Activated CD4-positive, CD25-positive, alpha-beta regulatory T cell (primary cell): Measurements from ENCODE around the gene GOLT1A.

Experiments
- DNase-seq, 4 experiments: peaks; one replicate each; lab custom pipeline; 2025; lab: John Stamatoyannopoulos, UW

The GOLT1A gene

DNA sequence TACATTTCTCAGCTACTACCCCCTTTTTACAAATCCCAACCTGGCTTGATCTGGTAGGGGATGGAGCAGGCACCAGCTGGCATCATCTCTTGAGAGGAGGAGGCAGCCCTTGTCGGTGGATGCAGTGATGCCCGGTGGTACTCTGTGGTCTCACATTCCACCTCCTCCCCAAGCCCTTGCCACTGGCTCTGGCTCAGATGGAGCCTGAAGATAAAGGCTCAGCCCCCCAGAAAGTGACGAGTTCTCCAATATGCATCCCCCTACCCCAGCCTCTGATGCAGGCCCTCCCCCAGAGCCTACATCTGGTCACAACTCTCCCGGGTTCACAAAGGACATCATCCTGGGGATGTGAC, 3.8 kb upstream of the GOLT1A start:
- DNase-seq, result no peak

DNA sequence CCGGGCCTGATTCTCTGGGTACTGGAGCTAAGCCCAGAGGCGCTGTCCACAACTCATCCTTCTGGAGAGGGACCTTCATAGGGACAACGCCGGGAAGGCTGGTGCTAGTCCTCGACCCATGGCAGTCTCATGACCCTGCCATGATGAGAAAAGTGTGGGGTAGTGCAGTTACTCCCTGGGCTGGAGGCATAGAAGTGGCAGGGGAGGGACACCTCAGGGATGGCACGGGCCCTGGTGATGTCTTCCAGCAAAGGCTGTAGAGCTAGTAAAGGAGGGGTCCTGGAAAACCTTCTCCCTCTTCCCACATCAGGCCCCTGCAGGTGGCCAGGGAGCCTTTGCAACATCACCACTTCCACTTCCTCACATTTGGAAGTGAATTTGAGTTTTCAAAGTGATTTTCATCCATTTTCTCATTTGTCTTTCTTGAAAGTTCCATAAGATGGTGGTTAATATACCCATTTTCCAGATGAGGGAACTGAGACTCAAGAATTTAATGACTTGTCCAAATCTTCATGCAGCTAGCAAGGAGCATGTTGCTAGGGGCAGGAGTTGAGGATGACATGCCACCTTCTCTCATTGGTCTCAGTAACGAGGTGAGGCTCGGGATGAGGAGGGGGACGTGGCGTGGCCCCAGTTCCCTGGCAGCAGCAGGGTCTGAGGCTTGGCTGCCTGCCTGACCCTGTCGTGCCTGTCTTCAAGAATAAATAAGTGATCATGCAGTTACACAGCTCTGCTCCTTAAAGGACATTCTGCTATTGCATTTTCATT, 3.3 kb upstream of the GOLT1A start:
- DNase-seq, result no peak

DNA sequence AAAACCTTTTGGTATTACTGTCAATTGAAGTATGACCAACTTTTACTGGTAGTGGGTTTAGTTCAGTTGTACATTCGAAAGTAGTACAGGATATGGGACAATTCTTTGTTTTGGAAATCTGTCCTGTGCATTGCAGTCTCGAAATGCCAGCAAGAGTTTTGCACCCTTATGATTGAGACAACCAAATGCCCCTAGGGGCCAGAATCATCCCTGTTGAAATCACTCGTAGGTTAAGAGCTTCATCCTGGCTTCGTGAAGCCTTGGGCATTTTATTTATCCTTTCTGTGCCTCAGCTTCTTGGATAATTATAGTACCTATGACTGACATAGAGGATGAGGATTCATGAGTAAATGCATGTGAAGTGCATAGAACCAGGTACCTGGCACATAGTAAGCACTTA, 2.4 kb upstream of the GOLT1A start:
- DNase-seq, result no peak

DNA sequence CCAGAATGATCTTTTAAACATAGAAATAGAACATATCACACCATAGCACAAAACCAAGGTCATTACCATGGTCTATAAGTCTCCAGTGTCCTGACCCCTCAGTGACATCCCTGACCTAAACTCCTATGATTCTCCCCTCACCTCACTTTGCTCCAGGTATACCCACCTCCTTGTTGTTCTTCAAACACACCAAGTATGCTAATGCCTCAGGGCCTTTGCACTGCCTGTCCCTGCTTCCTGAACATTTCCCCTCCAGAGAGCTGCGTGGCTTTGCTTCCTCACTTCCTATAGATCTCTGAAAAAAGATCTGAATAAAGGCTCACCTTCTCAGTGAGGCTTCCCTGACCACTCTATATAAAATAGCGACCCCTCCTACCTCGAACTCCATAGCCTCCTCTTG, 1.1 kb downstream of the GOLT1A start:
- DNase-seq, result no peak

DNA sequence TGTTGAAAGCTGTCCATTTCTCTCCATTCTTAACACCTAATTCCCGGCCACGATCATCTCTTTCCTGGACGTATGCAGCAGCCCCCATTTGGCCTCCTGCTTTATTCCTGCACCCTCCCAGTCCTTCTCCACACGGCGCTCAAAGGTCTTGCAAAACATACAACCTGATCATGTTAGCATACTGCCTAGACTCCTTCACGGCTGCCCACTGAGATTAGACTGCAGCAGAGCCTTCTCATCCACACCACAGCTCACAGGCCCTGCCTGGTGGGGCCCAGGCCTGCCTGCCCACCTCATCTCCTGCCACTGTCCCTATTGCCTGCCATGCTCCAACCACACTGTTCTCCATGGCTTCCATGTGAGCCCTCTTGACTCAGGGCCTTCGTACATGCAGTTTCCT, 2.7 kb downstream of the GOLT1A start:
- no peak for DNase-seq

DNA sequence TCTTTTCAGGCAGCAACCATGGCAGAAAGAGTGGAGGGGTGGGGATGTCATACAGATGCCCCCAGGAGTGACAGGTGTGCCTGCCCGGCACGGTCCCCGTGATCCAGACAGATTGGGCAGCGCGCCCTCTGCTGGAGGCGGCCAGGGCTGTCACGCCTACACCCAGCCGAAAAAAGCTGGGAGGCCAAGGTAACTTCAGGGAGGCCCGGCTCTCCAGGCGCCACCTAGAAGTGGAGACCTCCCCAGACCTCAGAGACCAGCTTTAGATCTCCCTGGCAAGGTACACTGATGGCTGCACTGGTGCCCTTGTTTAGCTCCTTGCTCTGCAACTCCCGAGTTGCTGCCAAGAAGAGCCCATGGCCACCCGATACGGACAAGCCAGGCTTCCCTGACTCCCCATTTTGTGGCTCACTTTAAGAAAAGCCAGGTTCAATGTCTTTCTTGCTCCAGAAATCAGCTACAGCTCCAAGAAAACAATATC, 6.6 kb downstream of the GOLT1A start:
- peak; percentile 35 to 67 (median 52) for DNase-seq

DNA sequence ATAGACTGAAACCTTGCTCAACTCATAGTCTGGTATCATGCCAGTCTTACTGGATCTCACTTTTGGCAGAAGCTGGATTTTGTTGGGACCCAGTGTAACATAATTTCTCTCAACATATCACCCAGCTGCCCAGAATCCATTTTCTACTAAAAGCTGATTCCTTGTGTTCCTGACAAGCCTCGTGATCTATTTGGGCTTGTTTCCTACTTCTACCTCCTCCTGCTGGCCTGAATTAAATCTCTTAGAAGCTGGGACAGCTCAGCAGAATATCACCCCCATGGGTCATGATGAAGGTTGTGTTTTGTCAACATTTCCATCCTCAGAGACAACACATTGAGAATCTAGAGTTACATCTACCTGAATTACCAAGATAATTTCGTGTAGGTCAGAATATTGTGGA, 7.7 kb downstream of the GOLT1A start:
- DNase-seq, result no peak

DNA sequence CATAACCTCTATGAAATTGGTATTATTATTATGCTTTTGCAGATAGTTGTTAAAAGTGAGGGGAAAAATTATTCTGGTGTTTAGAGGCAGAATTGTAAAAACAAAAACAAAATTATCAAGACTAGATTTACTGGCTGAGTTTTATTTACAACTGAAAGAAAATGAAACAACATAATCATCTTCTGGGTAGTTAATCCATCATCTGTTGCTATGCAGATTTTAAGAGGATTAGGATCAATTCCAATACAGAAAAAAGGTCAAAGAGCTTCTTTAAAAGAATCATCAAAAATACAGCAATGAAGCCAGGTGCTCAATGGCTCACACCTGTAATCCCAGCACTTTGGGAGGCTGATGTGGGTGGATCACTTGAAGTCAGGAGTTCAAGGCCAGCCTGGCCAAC, 8.3 kb downstream of the GOLT1A start:
- DNase-seq, result no peak

DNA sequence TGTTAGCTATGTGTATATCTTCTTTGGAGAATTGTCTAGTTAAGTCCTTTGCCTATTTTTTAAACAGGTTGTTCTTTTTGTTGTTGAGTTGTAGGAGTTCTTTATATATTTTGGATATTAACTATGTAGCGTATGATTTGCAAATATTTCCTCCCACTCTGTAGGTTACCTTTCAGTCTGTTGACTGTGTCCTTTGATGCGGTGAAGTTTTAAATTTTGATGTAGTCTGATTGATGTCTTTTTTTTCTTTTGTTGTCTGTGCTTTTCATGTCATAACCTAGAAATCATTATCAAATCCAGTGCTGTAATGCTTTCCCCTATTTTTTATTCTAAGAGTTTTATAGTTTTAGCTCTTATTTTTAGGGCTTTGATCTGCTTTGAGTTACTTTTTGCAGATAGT, 8.8 kb downstream of the GOLT1A start:
- no peak for DNase-seq

DNA sequence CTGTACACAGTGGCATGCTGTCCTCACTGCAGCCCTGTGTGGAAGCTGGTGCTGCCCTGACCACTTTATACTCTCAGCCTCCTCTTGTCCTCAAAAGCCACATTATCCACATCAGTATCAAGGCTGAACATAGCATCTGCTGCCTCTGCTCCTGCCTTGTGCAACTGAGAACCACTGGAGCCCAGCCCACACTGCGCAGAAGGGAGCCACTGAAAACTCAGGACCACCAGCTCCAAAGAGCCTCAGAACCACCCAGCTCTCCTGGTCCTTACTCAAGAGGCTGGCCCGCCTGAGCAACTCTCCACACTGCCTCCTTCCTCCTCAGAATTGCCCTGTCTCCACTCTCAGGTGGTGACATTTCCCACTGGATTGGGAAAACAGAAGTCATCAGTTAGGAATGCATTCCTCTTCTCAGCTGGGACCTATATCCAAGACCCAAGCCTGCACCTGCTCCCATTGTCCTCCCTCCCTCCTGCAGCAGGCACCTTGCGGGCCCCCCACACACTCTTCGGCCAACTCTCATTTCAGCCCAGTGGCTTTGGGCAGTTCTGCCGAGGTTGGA, 10.5 kb downstream of the GOLT1A start:
- DNase-seq, result no peak

DNA sequence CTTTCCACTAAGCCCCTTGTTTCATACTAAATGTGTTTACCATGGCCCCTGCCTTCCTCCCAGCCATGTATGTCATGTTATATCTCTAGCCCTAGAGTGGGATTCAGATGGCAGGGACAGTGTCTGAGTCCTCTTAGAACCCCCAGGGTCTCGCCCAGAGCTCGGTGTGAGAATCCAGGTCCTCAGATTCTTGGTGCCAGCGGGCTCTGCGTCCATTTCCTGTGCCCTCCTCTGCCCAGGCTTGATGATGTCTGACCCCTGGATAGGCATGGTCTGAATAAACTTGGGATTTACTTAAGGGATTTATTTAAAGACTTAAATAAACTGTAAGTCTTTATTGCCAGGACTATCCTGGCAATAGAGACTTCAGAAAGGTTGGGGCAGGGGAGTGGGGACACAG, 11.3 kb downstream of the GOLT1A start:
- DNase-seq, result no peak

DNA sequence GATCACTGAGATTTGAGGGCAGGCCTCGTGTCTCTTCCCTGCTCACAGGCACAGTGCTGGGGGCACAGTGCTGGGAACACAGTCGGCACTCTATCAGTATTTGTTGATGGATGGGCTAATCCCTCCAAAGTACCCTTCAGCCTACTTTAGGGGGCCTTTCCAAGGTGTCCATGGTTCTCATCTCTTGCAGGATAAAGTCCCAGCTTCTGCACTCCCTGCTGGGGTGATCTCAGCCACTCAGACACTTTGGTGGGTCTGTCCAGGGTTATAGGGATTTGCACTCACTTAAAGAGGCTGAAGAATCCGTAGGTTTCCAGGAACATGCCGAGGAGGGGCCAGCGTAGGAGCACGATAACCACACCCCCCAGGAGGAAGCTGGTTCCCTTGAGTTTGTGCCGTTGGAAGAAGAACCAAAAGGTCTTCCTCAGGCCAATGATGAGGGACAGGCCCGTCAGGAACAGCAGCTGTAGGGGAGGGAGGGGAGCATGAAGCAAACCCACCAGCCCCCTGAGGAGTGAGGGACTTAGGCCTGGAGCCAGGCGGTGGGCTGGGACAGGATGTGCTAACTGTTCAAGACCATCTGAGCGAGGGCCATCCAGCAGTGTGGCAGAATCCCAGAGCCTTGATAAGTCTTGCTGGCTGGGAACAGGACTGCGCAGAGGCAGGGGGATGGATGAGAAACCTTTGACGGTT, 12.3 kb downstream of the GOLT1A start:
- no peak for DNase-seq

DNA sequence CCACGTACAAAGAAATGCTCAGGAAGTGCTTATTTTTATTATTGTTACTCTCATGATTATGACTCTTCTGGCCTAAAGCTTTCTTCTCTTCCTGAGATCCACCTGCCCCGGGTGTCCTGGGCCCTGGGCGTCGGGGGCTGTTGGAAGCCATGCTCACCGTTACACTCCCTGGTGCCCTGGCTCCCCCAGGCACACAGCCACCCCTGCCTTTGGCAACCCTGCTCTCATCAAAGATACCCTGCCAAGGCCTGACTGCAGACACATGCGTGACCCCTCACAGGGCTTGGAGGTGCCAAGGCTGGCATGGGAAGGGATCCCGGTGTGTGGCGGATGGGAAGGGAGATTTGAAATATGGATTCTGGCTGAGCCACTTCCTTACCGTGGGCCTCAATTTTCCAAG, 14.2 kb downstream of the GOLT1A start:
- DNase-seq, result no peak

DNA sequence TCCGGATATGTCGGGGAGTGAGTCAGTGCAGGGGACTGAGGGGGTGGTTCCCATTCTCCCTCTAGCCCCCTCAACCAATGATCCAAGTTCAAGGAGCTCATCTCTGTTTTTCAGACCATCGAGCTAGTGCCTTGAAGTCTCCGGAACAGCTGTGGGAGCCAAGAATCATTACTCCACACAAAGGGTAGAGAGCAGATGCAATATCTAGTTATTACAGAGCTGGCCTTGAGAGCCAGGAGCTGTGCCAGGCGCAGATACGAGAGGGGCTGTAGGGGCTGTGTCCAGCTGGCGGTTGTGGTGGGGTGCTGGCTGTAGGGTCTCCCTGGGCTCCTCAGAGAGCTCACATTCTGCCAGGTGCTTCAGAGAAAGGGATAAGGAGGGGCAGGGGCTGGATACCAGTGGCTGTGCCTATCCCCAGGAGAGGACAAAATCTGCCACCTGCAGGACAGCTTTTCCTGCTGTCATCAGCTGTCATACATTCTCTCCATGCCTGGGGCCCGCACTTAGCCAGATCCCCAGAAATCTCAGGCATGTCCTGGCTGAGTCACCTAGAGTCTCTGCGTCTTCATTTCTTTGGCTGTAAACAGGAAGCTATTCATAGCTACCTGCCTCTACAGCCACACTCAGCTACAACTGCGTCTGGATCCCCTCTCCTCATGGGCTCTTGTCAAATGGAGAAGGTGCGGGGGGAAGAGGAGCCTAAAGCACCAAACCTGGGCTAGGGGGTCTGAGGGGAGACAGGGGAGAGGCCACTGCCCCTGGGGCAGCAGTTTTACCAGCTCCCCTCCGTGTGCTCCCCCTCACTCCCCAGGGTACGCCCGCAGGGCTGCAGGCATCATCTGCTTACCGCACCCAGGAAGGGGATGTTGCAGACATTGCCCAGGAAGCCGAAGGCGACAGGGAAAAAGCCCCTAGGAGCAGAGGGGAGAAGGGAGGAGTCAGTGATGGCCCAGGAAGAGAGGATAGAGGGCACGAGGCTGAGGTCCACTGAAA, 15.1 kb downstream of the GOLT1A start:
- no peak for DNase-seq

DNA sequence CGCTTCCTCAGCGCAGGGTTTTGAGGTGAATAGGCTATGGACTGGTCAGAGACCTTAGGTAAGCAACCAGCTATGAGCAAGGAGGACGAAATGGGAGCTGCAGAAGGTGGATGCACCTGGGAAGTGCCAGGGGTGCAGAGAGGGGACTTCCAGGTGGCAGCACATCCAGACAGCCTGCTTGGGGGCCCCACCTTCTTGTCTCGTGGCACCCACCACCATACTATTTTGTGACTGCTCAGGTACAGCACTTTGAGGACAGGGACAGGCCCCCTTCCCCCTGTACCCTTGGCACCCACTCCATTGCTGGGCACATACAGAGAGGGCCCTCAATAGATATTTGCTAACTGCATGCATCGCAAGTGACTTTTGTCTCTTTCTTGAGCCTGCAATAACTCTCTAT, 16.7 kb downstream of the GOLT1A start:
- no peak for DNase-seq

DNA sequence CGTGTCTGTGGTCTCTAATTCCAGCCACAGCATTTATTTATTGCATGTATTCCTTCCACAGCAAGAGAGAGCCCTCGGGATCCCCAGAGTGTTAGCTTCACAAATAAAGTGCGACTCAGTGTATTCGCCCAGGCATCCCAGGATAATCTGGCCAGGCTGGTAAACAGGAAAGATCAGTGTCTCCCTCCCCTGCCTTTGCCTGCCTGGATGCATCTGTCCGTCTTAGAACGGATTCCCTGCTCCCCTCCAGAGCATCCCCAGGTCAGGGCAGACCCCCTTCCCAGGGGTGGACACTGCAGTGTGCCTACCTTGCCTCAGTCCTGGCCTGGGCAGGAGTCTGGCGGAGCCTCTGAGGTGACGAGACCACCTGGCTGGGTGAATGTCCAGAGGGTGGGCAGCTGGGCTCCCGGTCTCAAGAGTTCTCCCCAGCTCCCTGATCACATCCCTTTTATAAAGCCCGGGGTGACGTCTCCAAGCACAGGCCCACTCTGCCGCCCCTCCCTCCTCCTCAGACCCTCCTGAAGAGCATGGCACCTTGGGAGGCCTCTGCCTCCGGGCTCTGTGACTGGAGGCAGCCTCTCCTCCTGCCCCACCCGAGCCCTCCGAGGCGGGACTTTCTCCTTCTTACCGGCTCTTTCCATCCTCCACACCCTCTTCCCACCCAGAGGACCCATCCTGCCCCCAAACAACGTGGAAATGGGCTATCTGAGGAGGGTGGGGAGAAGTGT, 17.6 kb downstream of the GOLT1A start, which contains the start of gene KISS1:
TSS of gene KISS1 (minus strand) at position 424 of the 728 bp plus-strand sequence. CDS start 3,615 bp downstream, outside the sequence.
- DNase-seq, result no peak

DNA sequence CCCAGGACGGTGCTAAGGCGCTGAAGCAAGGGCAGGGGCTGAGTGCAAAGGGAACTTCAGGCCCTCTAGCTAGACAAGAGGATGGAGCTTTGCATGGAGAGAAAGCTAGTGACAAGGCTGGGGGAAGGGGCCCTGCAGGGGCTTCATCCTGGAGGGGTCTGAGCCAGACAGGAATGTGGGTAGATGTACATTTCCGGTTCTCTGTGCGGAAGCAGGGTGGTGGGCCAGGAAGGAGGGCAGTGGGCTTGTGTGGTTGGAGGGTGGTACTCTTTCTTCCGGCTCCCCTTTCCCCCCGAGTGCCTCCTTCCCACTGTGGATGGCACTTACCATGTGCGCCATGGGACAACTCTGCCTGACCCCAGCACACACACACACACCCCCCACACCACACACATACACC, 19.0 kb downstream of the GOLT1A start:
- DNase-seq, result no peak

DNA sequence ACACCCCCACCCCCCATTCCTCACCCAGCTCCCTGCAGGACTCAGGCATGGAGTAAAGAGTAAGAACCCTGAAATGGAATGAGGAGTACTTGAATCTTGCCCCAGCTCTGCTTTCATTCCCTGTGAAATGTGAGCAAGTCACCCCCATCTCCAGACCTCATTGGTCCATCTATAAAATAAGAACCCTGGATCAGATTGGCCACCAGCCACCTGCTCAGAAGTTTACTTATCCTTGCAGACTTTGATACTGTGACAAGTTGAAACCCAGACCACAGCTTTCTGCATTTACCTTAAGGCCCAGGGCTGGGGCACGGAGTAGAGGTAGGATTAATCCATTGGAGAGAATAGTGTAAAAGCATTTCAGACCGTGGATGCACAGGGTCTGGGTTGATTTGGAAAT, 19.7 kb downstream of the GOLT1A start:
- DNase-seq, result no peak

DNA sequence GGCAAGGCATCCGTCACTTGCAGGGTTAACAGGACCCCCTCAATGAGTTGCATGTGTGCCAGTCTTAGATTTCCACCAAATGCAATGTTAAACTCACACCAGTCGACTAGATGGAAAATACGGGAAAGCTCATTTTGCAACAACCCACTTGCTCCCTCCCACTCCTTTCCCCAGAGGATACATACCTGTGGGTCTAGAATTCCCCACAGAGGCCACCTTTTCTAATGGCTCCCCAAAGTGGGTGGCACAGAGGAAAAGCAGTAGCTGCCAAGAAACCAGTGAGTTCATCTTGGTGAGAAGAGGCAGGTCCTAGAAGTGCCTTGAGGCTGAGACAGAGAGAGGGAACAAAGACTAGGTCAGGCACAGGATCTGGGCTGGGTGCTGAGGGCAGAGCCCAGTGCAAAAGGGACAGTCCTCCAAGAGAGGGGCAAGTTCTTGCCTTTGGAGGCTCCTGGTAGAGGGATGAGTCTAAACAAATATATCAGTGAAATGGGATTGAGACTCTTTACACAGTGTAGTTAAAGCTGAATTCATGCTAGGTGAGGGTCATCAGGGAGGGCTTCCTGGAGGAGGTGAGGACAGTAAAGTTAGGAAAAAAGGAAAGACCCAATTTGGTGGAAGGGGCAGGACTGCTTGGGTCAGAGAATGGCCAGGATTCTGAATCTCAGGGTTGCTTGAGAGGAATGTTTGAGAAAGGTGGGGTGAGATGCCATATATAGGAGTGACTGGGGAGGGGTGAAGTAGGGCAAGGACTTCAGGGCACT, 21.0 kb downstream of the GOLT1A start:
- no peak for DNase-seq

DNA sequence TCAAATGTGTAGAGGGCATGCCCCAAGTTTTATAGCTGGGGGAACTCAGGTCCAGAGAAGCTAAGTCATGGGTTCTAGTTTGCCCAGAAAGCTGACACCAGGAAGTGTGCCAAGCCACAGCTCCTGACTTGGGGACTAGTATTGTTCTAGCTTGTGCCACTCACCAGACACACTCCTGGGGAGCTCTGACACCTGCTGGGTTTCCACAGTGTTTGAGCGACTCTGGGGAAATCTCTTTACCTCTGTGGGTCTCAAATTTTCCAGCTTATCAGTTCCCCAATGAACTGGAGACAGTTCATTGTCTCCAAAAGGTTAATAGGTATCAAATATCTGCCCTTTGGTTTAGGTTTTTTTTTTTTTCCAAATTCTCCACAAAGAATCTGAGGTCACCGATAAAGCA, 21.7 kb downstream of the GOLT1A start:
- DNase-seq, result no peak

DNA sequence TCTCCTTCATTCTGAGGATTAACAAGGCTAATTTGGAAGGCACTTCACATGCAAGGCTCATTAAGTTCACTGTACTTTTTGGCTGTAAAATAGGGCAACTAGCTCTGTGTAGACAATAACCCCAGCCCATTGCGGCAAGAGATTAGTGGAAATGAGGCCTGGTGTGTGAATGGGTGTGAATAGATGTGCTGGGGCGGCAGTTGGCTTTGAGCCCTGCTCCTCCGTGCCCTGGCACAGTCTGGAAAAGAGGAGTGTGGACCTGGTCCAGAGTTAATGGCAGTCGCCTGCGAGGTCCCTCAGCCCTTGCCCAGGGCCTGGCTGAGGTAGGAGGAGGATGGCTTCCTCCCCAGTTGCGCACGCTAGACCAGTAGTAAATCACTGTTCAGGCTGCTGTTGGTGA, 22.3 kb downstream of the GOLT1A start:
- DNase-seq, result no peak
